Activated CD4-positive, alpha-beta T cell treated with anti-CD3 and anti-CD28 coated beads, Interleukin-2, amount 50 U/mL, for 24 hours (primary cell): ENCODE results near the gene ACBD6.

Source experiments
- DNase-seq, 2 donors: peaks; one replicate each; pipeline ENCODE4 v3.0.0-alpha.2; 2020; ENCODE audit warnings: low read depth in 1 of 2, low spot score in 1 of 2

The ACBD6 gene

GRCh38 chr1:180376253-180376652 is 126.1 kb downstream of the ACBD6 start:
- DNase-seq = no peak

DNA sequence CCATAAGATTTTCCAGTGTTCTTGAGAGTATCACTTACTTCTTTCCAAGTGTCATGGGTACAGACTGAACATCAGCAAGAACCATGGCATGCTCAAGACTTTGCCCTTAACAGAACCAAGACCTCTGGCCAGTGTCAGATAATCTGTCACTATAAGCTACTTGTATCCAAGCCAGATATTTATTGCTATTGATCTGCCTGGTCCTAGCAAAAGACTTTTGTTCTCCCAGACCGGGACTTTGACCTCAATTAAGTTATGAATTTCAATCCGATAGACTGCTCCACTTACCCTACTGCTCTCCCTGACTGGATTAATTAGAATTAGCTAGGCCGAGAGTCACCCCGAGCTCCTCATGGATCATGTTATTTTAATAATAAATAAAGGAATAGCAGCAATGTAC is 129.6 kb downstream of the ACBD6 start:
- no peak for DNase-seq

DNA sequence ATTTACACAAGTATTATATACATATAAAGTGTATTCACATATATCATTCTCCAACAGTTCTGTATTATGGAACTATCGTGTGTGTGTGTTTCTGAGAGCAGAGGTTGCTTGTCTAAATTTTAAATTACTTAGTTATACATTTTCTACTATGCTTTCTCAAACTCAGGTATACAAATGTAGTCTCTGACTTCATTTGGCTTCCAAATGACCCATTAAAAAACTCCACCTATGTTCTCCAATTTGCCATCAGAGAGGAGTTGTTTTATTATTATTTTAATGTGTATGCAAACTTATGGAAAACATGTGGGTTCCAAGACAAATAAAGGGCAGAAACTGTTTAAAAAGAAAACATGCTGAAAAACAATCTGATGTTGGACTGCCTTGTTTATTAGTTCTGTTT is 131.8 kb downstream of the ACBD6 start:
- DNase-seq = no peak

GRCh38 chr1:180370188-180370587 is 132.2 kb downstream of the ACBD6 start:
- DNase-seq = no peak

DNA sequence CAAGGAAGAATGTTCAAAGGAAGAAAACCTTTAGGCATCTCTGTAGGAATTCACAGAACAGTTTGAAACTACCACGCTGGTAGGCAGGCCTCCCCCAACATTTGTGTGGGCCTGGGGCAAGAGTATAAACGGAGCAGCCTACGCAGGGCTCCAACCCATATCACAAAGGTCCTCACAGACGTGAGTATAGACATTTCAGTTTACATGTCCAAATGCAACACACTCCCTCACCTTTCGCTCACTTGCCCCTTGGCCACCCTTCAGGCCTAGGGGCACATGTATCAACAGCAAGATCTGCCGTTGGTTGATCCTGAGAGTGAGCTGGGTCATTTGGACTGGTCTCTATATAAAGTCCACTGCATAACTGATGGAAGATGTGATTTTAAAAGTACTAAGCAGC is 133.3 kb downstream of the ACBD6 start:
- DNase-seq = no peak

DNA sequence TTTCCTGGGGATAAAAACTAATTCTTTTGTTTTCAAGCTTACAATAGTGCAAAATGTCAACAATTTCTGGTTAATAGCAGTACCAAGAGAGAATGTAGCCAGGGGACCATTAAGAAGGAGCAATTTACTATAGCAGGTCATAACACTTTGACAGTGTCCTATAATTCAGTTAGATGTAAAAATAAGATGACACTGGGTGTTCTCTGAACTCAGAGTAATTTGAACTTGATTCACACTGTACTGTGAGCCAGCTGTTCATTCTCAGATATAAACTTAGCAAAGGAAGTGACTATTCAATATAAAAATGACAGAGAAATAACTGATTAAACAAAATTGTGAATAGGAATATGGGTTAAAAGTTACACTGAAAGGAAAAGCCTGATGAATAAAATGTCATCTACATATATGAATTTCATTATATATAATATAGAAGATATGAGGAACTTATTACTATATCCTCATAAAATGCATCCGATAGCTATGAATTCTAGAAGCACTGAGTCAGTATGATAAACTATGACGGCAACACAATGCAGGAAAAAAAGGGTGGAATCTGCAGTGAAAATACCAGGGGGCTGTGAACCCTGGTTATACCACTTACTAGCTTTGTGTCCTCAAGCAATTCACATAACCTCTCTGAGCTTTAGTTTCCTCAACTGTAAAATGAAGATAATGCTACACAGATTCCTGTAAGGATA is 135.9 kb downstream of the ACBD6 start:
- DNase-seq = no peak

DNA sequence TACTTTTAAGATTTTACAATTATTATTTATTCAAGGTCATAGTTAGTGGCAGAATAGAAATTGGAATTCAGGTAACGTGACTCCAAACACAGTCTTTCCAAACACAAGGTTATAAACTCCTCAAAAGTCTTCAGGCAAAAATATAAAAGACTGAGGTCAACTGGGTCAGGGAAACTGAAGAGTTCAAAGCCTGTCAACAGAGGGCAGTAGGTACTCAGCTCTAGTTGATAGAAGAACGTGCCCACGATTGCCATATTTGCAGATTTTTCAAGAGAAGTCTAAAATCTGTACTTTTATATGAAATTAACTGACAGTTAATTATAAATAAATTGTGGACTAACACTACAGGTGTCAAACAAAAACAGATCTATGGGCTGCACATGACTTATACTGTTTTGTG is 137.3 kb downstream of the ACBD6 start:
- DNase-seq = no peak

- DNase-seq = no peak
These were observed 139.0 kb downstream of the ACBD6 start for GRCh38 chr1:180363246-180363995.

GRCh38 chr1:180360333-180361075 is 141.9 kb downstream of the ACBD6 start:
- no peak for DNase-seq

- no peak for DNase-seq
These were observed 143.7 kb downstream of the ACBD6 start for GRCh38 chr1:180358649-180359048.

DNA sequence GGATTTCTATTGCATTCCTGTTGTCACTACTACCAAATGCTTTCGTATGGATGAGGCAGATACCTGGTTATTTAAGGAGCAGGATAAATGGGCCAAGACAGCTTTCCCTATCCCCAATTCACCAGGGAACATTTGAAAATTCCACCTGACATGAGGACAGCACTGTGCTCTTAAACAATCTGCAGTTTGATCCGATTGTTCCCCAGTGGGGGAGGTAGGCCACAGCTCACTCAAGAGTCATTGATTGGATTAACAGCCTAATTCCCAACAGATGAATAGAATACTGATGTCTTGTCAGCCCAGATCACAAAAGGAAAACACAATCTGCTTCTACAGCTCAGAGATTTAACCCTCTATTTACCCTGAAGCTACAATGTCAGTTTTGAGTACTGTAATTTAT is 148.4 kb downstream of the ACBD6 start:
- DNase-seq = no peak

DNA sequence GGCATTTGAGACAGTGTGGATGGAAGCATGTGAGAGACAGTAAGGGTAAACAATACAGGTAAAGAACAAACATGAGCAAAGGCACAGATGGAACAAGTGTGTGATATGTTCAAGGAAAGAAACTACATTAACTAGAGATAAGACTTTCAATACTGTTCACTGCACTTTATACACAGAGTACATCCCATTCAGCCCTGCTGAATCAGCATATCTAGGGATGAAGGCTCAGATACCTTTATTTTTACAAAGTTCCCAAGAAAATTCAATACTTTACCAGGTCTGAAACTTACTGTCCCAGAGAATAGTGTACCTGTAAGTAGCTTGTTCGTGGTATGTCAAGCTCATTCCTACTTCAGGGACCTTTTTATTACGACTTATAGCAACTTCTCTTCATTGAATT is 149.8 kb downstream of the ACBD6 start:
- no peak for DNase-seq

DNA sequence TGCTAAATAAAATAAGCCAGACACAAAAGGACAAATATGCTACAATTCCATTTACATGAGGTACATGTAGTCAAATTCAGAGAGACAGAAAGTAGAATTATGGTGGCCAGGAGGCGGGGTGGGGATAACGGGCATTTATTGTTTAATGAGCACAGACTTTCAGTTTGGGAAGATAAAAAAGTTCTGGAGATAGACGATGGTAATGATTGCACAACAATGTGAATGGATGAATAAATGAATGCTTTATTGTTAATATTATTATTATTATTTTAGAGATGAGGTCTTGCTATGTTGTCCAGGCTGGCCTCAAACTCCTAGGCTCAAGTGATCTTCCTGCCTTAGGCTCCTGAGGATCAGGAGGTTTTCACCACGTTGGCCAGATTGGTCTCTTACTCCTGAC is 150.4 kb downstream of the ACBD6 start:
- DNase-seq = no peak

DNA sequence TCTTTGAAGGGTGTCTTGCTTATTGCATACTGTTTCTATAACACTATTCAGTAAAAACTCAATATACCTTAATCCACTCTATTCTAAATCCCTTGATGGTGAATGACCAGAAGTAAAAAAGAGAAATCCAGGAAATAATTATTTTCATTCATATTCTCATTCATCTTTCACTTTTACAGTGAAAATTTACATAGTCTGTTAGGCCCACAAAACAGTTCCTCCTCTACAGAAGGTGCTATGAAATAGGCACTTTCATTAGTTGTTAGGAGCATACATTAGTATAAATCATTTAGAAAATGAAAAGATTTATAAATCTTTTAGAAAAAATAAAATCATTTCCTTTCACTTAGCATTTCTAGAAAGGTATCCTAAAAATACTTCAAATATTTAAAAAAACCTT is 157.2 kb downstream of the ACBD6 start:
- DNase-seq = no peak

DNA sequence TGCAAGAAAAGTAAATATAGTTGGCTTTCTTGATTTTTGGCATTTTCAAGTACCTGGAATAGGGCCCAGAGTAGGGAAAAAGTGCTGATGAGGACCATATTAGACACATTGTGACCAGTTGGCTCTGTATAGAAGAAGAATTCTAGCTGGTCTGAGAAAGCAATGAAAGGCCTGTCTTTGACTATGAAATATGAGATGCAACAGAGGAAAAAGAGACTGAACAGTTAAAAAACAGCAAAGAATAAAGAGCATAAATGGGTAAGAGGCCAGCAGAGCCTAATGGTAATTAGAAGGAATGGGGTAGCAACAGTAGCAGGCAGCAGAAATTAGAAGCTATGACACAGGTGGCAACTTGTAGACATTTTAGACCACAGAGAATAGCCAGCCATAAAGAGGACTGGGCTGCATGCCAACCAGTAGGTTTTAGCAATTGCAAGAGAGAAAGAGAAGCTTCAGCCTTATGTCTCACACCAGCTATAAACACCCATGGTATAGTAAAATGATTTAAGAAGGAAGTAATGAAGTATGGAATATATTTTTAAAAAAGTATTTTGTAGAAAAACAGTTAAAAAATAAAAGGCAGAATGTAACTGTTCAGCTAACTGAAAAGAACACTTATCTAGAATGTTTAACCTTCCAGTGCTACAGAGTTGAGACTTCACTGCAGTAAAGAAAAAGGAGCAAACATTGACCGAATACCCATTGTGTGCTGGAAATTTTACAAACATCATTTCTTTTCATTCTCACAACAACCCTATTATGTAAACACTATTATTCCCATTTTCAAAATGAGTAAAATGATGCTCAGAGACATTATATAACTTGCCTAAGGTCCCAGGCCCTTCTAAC is 158.2 kb downstream of the ACBD6 start:
- DNase-seq = no peak

- DNase-seq = no peak
These were observed 175.3 kb downstream of the ACBD6 start for GRCh38 chr1:180327089-180327488.

- DNase-seq = no peak
These were observed 189.5 kb downstream of the ACBD6 start for GRCh38 chr1:180312926-180313325.

GRCh38 chr1:180311011-180311730 is 191.2 kb downstream of the ACBD6 start:
- DNase-seq = no peak

GRCh38 chr1:180310095-180310494 is 192.3 kb downstream of the ACBD6 start:
- no peak for DNase-seq

DNA sequence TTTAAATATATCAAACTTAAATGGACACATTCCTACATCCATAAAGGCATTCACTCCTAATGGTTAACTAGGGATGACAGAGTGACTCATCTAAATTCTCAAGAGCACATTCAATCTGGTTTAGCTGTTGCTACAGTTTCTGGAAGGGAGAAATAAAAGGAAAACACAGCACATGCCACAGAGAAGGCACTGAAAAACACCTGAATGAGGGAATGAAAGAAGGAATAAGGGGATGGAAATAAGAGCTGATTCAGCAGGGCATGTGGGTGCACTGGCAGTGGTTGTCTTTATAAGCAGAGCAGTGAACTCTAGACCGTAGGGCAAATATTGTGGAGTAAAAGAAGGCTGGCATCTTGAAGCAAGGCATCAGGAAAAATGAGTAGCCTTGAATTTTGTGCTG is 193.0 kb downstream of the ACBD6 start:
- DNase-seq = no peak
